ENCODE results near the gene ZNF260. TPM values are rescaled to one million over a fixed set of nuclear protein-coding genes. Genes with fewer than 3 reads are reported as not detected.
A peak's percentile ranks its signal among the peaks of the same experiment; 100 is the strongest.

ZNF260 gene
- total RNA-seq, 2 experiments from 2014 or later: 3.7 to 6.4 TPM

DNA sequence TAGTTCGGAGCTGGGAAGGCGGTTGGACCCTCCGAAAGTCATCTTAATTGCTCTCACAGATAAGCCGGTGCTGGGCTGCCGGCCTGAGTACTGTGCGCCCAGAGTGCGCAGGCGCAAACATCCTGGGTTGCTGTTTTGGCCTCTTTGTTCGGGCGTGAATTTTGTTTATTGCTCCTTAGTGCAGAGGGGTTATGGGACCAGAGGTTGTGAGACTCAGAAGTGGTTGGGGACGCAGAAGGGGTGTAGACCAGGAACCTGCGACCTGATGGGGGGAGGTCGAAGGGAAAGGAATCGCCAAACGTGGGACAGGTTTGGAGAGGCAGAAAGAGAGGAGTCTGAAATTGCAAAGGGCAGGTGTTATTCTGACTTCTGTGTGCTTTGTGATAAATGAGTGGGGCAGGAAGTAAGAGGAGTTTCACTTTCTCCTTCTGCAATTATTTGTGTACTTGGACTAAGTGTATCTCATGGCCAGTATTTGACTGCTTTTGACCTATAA is 38.1 kb downstream of the ZNF260 start:
- peaks cover 25% of the 10 kb centered on the region for H3K4me1 Mint-ChIP-seq (ENCODE audit: low read depth)
- H3K4me3 Mint-ChIP-seq: peak overlapping the region; percentile 94
- peaks cover 35% of the 10 kb centered on the region for H3K36me3 Mint-ChIP-seq (ENCODE audit: low read depth)
- ChIA-PET CTCF (interaction anchor here (0.6 kb wide), 1 partner anchor 12 kb away, joined by 3 read pairs; no protein-coding TSS in a partner anchor), POLR2A (interaction anchor here (0.6 to 2.0 kb wide), 10 partner anchors 38 to 500 kb away, joined by 3 to 15 read pairs (median 4); partner anchors contain the start of genes ZFP14, ZNF146, ZNF260 and ZNF382)
- ATAC-seq: peak; percentile 52
- peaks cover 8% of the 10 kb centered on the region for H3K9me3 Mint-ChIP-seq
- TF ChIP-seq, protein P1, sequence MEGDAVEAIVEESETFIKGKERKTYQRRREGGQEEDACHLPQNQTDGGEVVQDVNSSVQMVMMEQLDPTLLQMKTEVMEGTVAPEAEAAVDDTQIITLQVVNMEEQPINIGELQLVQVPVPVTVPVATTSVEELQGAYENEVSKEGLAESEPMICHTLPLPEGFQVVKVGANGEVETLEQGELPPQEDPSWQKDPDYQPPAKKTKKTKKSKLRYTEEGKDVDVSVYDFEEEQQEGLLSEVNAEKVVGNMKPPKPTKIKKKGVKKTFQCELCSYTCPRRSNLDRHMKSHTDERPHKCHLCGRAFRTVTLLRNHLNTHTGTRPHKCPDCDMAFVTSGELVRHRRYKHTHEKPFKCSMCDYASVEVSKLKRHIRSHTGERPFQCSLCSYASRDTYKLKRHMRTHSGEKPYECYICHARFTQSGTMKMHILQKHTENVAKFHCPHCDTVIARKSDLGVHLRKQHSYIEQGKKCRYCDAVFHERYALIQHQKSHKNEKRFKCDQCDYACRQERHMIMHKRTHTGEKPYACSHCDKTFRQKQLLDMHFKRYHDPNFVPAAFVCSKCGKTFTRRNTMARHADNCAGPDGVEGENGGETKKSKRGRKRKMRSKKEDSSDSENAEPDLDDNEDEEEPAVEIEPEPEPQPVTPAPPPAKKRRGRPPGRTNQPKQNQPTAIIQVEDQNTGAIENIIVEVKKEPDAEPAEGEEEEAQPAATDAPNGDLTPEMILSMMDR (IDR thresholded peaks at IDR 0.05): no peak
- intact Hi-C loops (cut with micrococcal nuclease): no loop called here
- DNase-seq: peak; percentile 82
- H3K27ac Mint-ChIP-seq: peak overlapping the region; percentile 98
- no peaks in the 10 kb centered on the region for H3K27me3 Mint-ChIP-seq

DNA sequence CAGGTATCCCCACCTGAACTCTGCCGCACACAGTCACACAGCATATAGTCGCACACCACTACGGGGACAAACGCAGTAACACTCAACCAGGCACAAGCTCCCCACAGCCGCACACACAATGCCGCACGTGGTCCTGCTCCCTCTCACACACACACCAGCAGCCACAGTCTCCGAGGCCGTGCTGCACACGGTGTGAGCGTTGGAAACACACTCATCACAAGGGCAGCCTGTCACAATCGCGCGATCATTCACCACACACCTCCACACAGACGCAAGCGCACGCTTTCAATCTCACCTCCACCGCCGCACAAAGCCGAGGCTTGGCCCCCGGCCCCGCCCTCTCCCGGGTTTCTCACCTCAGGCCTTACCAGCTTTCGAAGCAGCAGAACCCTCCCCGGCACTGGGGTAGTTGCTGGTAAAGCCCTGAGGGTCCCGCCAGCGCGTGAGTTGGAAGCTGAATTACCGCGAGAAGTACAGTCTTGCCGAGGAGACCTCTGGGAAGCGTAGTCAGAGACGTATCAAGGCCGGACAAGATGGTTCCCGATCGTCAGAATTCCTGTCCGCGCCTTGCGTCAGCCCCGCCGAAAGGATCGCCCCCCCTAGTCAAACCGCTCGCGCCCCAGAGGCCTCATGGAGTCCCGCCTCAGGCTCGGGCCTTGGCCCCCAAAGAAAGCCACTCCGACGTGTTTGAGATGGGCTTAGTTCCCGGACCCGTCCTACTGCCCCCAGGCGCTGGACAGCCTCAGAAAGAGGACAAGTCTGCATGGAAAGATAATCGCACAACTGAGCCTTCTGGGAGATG is 38.8 kb downstream of the ZNF260 start, which contains the start of gene ZNF566:
Gene ZNF566, minus strand, starts transcription at position 444 of the 802 bp plus-strand sequence. CDS start 13,004 bp downstream, outside the sequence.
- peaks cover 25% of the 10 kb centered on the region for H3K4me1 Mint-ChIP-seq (ENCODE audit: low read depth)
- peak within 1 kb of the TSS; percentile 94 for H3K4me3 Mint-ChIP-seq
- peak; percentile 94 for ATAC-seq
- H3K27ac Mint-ChIP-seq: peak within 1 kb of the TSS; percentile 98
- H3K9me3 Mint-ChIP-seq: peaks cover 8% of the 10 kb centered on the region
- no peaks in the 10 kb centered on the region for H3K27me3 Mint-ChIP-seq
- intact Hi-C loops (cut with micrococcal nuclease): no loop called here
- ChIA-PET CTCF (interaction anchor here (0.6 kb wide), 1 partner anchor 12 kb away, joined by 3 read pairs; no protein-coding TSS in a partner anchor), POLR2A (interaction anchor here (0.6 to 2.0 kb wide), 18 partner anchors 11 to 1371 kb away, joined by 3 to 15 read pairs (median 4); partner anchors contain the start of genes ZFP14, ZNF146, ZNF260 and ZNF382)
- peak; percentile 98 for DNase-seq
- peaks cover 37% of the 10 kb centered on the region for H3K36me3 Mint-ChIP-seq (ENCODE audit: low read depth)
- TF ChIP-seq, protein P1 (IDR thresholded peaks at IDR 0.05): no peak

DNA sequence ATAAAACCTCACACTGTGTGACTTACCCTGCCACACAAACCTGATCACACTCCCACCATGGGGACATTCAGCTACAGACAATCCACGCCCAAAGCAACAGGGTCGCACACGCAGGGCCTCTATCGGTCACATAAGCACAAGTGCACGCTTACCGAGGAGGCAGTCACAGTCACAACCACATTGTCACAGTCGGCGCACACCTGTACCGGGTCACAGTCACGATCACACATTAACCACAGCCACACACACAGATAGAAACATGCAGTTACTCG is 39.3 kb downstream of the ZNF260 start:
- H3K27ac Mint-ChIP-seq: peak overlapping the region; percentile 98
- intact Hi-C loops (cut with micrococcal nuclease): no loop called here
- POLR2A ChIA-PET: interaction anchor here (0.6 to 2.0 kb wide), 16 partner anchors 11 to 1372 kb away, joined by 3 to 15 read pairs (median 4); partner anchors contain the start of genes ZFP14, ZNF146, ZNF260 and ZNF382
- peak overlapping the region; percentile 94 for H3K4me3 Mint-ChIP-seq
- CTCF ChIA-PET: no interaction called here
- H3K27me3 Mint-ChIP-seq: no peaks in the 10 kb centered on the region
- H3K36me3 Mint-ChIP-seq (ENCODE audit: low read depth): peaks cover 42% of the 10 kb centered on the region
- H3K4me1 Mint-ChIP-seq (ENCODE audit: low read depth): peaks cover 25% of the 10 kb centered on the region
- TF ChIP-seq, protein P1 (IDR thresholded peaks at IDR 0.05): no peak
- H3K9me3 Mint-ChIP-seq: peaks cover 12% of the 10 kb centered on the region
- peak; percentile 66 for DNase-seq
- ATAC-seq: peak; percentile 28

DNA sequence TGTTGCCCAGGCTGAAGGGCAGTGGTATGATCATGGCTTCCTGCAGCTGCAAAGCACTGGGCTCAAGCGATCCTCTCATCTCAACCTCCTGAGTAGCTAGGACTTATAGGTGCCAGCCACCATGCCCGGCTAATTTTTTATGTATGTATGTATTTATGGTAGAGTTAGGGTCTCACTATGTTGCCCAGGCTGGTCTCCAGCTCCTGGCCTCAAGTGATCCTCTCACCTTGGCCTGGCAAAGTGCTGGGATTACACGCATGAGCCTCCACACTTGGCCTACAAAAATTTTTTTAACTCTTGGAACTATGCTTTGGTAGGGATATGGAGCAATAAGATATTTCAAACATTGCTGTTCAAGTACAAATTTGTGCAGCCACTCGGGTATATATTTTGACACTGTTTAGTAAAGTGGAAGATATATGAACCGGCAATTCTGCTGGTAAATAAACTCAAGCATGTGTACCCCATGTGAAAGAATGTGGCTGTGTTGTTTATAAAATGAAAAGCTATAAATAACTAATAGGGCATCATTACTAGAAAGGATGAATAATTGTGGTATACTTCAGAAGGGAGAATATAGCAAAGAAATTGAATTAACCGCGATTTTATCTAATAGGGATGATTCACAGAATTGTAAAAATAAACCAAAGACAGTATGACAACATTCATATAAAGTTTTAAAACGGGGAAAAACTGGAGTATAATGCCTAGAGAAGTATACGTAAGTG is 39.8 kb downstream of the ZNF260 start:
- peaks cover 25% of the 10 kb centered on the region for H3K4me1 Mint-ChIP-seq (ENCODE audit: low read depth)
- ATAC-seq (no peak), DNase-seq (no peak)
- H3K36me3 Mint-ChIP-seq (ENCODE audit: low read depth): peaks cover 46% of the 10 kb centered on the region
- TF ChIP-seq, protein P1 (IDR thresholded peaks at IDR 0.05): no peak
- H3K4me3 Mint-ChIP-seq: peak overlapping the region; percentile 94
- CTCF ChIA-PET: no interaction called here
- H3K9me3 Mint-ChIP-seq: peaks cover 15% of the 10 kb centered on the region
- H3K27ac Mint-ChIP-seq: peak overlapping the region; percentile 98
- H3K27me3 Mint-ChIP-seq: no peaks in the 10 kb centered on the region
- POLR2A ChIA-PET: interaction anchor here (0.6 to 2.0 kb wide), 13 partner anchors 10 to 590 kb away, joined by 3 to 15 read pairs (median 3); partner anchors contain the start of genes ZFP14, ZNF146, ZNF260 and ZNF382
- intact Hi-C loops (cut with micrococcal nuclease): no loop called here

Data from activated CD8-positive, alpha-beta T cell treated with anti-CD3 and anti-CD28 coated beads for 36 hours (primary cell).